Upper lobe of left lung (tissue), 6 donors: ENCODE data around the gene SERP1. TPM values are rescaled to one million over a fixed set of nuclear protein-coding genes. Genes with fewer than 3 reads are reported as not detected.

ENCODE experiments used
- ATAC-seq, 2 donors: fragments of 200-7000 bp; cut with Tn5 transposase; one replicate each; pipeline ENCODE4 v1.9.1; 2022; ENCODE audit warnings: mild to moderate bottlenecking in 2 of 2, moderate library complexity in 2 of 2; ENCODE audit not compliant: low FRiP score in 2 of 2
- DNase-seq, 2 donors: peaks; one replicate each; pipeline ENCODE4 v3.0.0-alpha.2; 2019 to 2020
- H3K27ac ChIP-seq, 4 donors: fragments of 200-600 bp; sonication (generic); one replicate each; pipeline ENCODE4 v1.5.1; 2016 to 2019
- H3K27me3 ChIP-seq, 4 donors: fragments of 200-600 bp; sonication (generic); one replicate each; pipeline ENCODE4 v1.5.1; 2017 to 2019
- H3K36me3 ChIP-seq, 4 donors: fragments of 200-600 bp; sonication (generic); one replicate each; pipeline ENCODE4 v1.5.1; 2016 to 2019
- H3K4me1 ChIP-seq, 4 donors: fragments of 200-600 bp; sonication (generic); one replicate each; pipeline ENCODE4 v1.5.1; 2018 to 2019
- H3K4me3 ChIP-seq, 4 donors: fragments of 200-600 bp; sonication (generic); one replicate each; pipeline ENCODE4 v1.5.1; 2017 to 2019; ENCODE audit warnings: mild to moderate bottlenecking in 2 of 4, moderate library complexity in 1 of 4
- H3K9me3 ChIP-seq, 4 donors: fragments of 200-600 bp; sonication (generic); one replicate each; pipeline ENCODE4 v1.5.1; 2018 to 2019
- EP300 ChIP-seq, 4 donors: sonication (generic); formaldehyde crosslinking; IDR thresholded peaks; one replicate each; pipeline ENCODE4 v1.5.1; 2017; ENCODE audit warnings: antibody characterized with exemption in 4 of 4, control low read depth in 2 of 4
- POLR2A ChIP-seq, 4 donors: fragments of 450-650 bp; IDR thresholded peaks; one replicate each; pipeline ENCODE4 v1.5.1; 2016 to 2017; ENCODE audit warnings: antibody characterized with exemption in 4 of 4, mild to moderate bottlenecking in 2 of 4
- POLR2AphosphoS5 ChIP-seq, 2 donors: sonication (generic); formaldehyde crosslinking; IDR thresholded peaks; one replicate each; pipeline ENCODE4 v1.5.1; 2017; ENCODE audit warnings: antibody characterized with exemption in 2 of 2
- WGBS, 2 donors: methylation state at CpG; one replicate each; pipeline ENCODE4 v1.1.5; 2017 to 2018; 5-methylcytosine and 5-hydroxymethylcytosine counted together
- total RNA-seq, 6 donors: library from RNA; depleted of rRNA in 4 of 6; stranded (reverse); fragments of >200 nt in 4 of 6; gene quantifications; one replicate each; pipeline versions ENCODE4 v1.1.0 to v1.2.1, GENCODE V29; 2016 to 2021
- TF ChIP-seq, protein P1 (sequence below), 6 experiments: fragments of 450-650 bp in 4 of 6; fragments of 200-600 bp in 2 of 6; sonication (generic) in 2 of 6; IDR thresholded peaks; one replicate each; pipeline ENCODE4 v1.5.1; 2016 to 2019; ENCODE audit warnings: antibody characterized with exemption in 6 of 6
- donor health status: DM: no; HTN: no; CAD: no; lungs with moderate emphysema.
- donor health status: DM: no; HTN: yes; CAD: no; lungs with severe emphysema.

SERP1 gene
- total RNA-seq, 6 donors from 2014 or later, result 160 to 459 (median 303) TPM

GRCh38 chr3:150543531-150543930 is 2.8 kb downstream of the SERP1 start:
- peaks cover 0 to 32% (median 4%) of the 10 kb centered on the region in 4 donors for H3K36me3 ChIP-seq
- TF ChIP-seq POLR2AphosphoS5 (IDR thresholded peaks at IDR 0.05) (no peak), EP300 (IDR thresholded peaks at IDR 0.05) (no peak), POLR2A (IDR thresholded peaks at IDR 0.05) (no peak)
- TF ChIP-seq, protein P1, sequence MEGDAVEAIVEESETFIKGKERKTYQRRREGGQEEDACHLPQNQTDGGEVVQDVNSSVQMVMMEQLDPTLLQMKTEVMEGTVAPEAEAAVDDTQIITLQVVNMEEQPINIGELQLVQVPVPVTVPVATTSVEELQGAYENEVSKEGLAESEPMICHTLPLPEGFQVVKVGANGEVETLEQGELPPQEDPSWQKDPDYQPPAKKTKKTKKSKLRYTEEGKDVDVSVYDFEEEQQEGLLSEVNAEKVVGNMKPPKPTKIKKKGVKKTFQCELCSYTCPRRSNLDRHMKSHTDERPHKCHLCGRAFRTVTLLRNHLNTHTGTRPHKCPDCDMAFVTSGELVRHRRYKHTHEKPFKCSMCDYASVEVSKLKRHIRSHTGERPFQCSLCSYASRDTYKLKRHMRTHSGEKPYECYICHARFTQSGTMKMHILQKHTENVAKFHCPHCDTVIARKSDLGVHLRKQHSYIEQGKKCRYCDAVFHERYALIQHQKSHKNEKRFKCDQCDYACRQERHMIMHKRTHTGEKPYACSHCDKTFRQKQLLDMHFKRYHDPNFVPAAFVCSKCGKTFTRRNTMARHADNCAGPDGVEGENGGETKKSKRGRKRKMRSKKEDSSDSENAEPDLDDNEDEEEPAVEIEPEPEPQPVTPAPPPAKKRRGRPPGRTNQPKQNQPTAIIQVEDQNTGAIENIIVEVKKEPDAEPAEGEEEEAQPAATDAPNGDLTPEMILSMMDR (IDR thresholded peaks at IDR 0.05), result no peak
- DNase-seq, result no peak

GRCh38 chr3:150543128-150543527 is 3.2 kb downstream of the SERP1 start:
- Histone ChIP-seq H3K27ac (peak overlapping the region in 2 of 4 donors; percentile 98 to 99), H3K27me3 (no peaks in the 10 kb centered on the region), H3K4me1 (peaks cover 31 to 59% (median 47%) of the 10 kb centered on the region in 4 donors), H3K36me3 (peaks cover 0 to 32% (median 4%) of the 10 kb centered on the region in 4 donors), H3K4me3 (no peak overlapping the region), H3K9me3 (no peaks in the 10 kb centered on the region)
- 79 to 81% methylated on average over 3 of the region's 3 CpGs for WGBS, 2 donors
- DNase-seq (no peak), ATAC-seq (no peak)
- TF ChIP-seq POLR2A (IDR thresholded peaks at IDR 0.05), result no peak
- TF ChIP-seq, protein P1 (IDR thresholded peaks at IDR 0.05), result no peak
- no peak for TF ChIP-seq POLR2AphosphoS5 (IDR thresholded peaks at IDR 0.05)
- TF ChIP-seq EP300 (IDR thresholded peaks at IDR 0.05), result no peak

More at GRCh38 chr3:150543531-150543930, 2.8 kb downstream of the SERP1 start:
- Histone ChIP-seq H3K27me3 (no peaks in the 10 kb centered on the region), H3K4me3 (peak overlapping the region in 1 of 4 donors; percentile 58), H3K27ac (peak overlapping the region in 2 of 4 donors; percentile 98 to 99), H3K9me3 (no peaks in the 10 kb centered on the region), H3K4me1 (peaks cover 31 to 58% (median 46%) of the 10 kb centered on the region in 4 donors)
- WGBS, 2 donors, result 68 to 85% methylated on average over 2 of the region's 2 CpGs
- no peak for ATAC-seq

DNA sequence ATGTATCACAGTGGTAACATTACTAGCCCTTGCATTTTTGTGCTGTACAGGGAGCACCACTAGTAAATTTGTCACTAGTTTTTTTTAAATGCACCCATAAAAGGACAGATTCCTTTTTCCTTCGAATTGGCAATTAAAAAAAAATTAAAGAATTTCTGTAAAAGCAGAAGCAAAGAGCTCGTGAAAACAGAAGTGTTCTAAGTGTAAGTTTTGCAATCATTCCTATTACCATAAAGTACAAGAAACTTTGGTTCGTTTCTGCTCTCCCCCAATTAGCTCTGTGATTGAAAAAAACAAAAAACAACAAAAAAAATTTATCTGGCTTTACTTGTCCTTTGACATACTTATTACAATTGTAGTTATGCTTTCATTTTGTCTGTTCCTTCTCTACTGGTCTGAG is 5.3 kb downstream of the SERP1 start:
- Histone ChIP-seq H3K9me3 (no peaks in the 10 kb centered on the region), H3K36me3 (peaks cover 0 to 32% (median 4%) of the 10 kb centered on the region in 4 donors), H3K4me1 (peaks cover 21 to 53% (median 38%) of the 10 kb centered on the region in 4 donors), H3K27ac (peak overlapping the region; percentile 27 to 67 (median 38)), H3K4me3 (no peak overlapping the region), H3K27me3 (no peaks in the 10 kb centered on the region)
- 50 to 53% methylated on average over 3 of the region's 3 CpGs for WGBS, 2 donors
- ATAC-seq (no peak), DNase-seq (no peak)
- TF ChIP-seq POLR2AphosphoS5 (IDR thresholded peaks at IDR 0.05) (no peak), POLR2A (IDR thresholded peaks at IDR 0.05) (no peak), EP300 (IDR thresholded peaks at IDR 0.05) (no peak)
- TF ChIP-seq, protein P1 (IDR thresholded peaks at IDR 0.05), result no peak

DNA sequence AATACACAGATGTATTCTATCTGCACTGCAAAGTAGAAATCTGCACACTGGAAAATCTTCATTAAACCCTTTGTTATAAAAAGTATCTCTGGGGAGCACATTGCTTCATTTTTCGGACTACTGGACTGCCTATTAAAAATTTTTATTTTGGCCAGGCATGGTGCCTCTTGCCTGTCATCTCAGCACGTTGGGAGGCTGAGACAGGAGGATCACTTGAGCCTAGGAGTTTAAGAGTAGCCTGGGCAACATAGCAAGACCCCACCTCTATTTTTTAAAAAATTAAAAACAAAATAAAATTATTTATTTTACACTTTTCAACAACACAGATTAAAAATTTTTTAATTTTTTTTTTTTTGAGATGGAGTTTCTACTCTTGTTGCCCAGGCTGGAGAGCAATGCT is 6.0 kb downstream of the SERP1 start:
- TF ChIP-seq, protein P1 (IDR thresholded peaks at IDR 0.05), result no peak
- no peak for TF ChIP-seq POLR2A (IDR thresholded peaks at IDR 0.05)
- no peak for TF ChIP-seq POLR2AphosphoS5 (IDR thresholded peaks at IDR 0.05)
- TF ChIP-seq EP300 (IDR thresholded peaks at IDR 0.05), result no peak
- H3K27ac ChIP-seq, result peak overlapping the region in 1 of 4 donors; percentile 67
- no peaks in the 10 kb centered on the region for H3K27me3 ChIP-seq
- no peak for DNase-seq
- 90 to 91% methylated on average over 2 of the region's 2 CpGs for WGBS, 2 donors
- H3K9me3 ChIP-seq, result no peaks in the 10 kb centered on the region
- H3K36me3 ChIP-seq, result peaks cover 0 to 32% (median 4%) of the 10 kb centered on the region in 4 donors
- no peak for ATAC-seq
- H3K4me3 ChIP-seq, result no peak overlapping the region
- peaks cover 26 to 53% (median 38%) of the 10 kb centered on the region in 4 donors for H3K4me1 ChIP-seq
